MCF 10A (cell line): ENCODE data around the gene KCNT2. TPM values are rescaled to one million over a fixed set of nuclear protein-coding genes. Genes with fewer than 3 reads are reported as not detected.

Source experiments
- BruUV-seq: library from RNA; stranded (reverse); fragments of 400-500 nt; replicated peaks from 2 replicates; lab custom pipeline; 2021; lab: Mats Ljungman, UMichigan
- CTCF ChIA-PET: fragments of 300-600 bp; sonication (Branson Sonifier 250); formaldehyde crosslinking; extraction: SDS; loops from one replicate; lab custom pipeline; 2021; ENCODE audit warnings: antibody characterized with exemption, inconsistent platforms; lab: Yijun Ruan, JAX
- POLR2A ChIA-PET: fragments of 300-600, 350-650 bp; sonication (Branson Sonifier 250); formaldehyde crosslinking; extraction: SDS; loops from one replicate; lab custom pipeline; 2020; ENCODE audit warnings: antibody characterized with exemption, inconsistent platforms; lab: Yijun Ruan, JAX
- DNase-seq: peaks from one replicate; pipeline ENCODE4 v3.0.0-alpha.2; 2018; ENCODE audit not compliant: unreplicated experiment
- H3K27ac Mint-ChIP-seq: one replicate; pipeline ENCODE4 v1.8.0; 2022; ENCODE audit warnings: mild to moderate bottlenecking, low read depth, mixed read lengths; ENCODE audit not compliant: unreplicated experiment
- H3K27me3 Mint-ChIP-seq: one replicate; pipeline ENCODE4 v1.8.0; 2022; ENCODE audit warnings: mixed read lengths; ENCODE audit not compliant: insufficient read depth, unreplicated experiment
- H3K36me3 Mint-ChIP-seq: one replicate; pipeline ENCODE4 v1.8.0; 2022; ENCODE audit warnings: mild to moderate bottlenecking, moderate library complexity, mixed read lengths; ENCODE audit not compliant: insufficient read depth, unreplicated experiment
- H3K4me1 Mint-ChIP-seq: one replicate; pipeline ENCODE4 v1.8.0; 2022; ENCODE audit warnings: mixed read lengths; ENCODE audit not compliant: insufficient read depth, unreplicated experiment
- H3K4me3 Mint-ChIP-seq: one replicate; pipeline ENCODE4 v1.8.0; 2022; ENCODE audit warnings: mild to moderate bottlenecking, moderate library complexity, mixed read lengths; ENCODE audit not compliant: unreplicated experiment
- H3K9me3 Mint-ChIP-seq: one replicate; pipeline ENCODE4 v1.8.0; 2022; ENCODE audit warnings: mixed read lengths; ENCODE audit not compliant: unreplicated experiment
- intact Hi-C: fragments of 100-400 bp; cut with micrococcal nuclease; formaldehyde crosslinking; loops from 2 replicates; pipeline ENCODE4 v1.14.1; 2022
- total RNA-seq: library from RNA; stranded (reverse); gene quantifications from 2 replicates; pipeline ENCODE4 v1.2.3, GENCODE V29; 2022
- TF ChIP-seq, protein P1 (sequence below): fragments of 200-600 bp; IDR thresholded peaks from one replicate; pipeline ENCODE4 v1.8.0; 2022; ENCODE audit warnings: antibody characterized with exemption, mild to moderate bottlenecking; ENCODE audit not compliant: unreplicated experiment

KCNT2 gene
- total RNA-seq, 1 experiment from 2014 or later, result 1.5 TPM

DNA sequence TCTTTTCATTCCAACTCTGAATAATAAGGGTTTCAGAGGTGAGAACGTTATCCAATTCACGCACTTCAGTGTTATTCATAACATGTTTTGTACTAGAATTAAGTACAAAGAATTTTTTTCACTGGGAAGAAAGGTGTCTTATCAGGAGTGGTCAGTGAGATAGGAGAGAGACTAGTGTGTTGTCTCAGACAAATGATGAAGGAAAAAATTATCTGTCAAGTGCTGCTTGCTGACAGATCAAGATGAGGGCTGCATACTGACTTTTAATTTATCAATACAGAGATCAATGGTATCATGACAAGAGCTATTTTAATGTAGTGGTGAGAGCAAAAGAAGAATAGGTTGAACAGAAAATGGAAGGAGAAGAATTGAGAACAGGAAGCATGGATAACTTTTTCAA, 402.4 kb downstream of the KCNT2 start:
- H3K9me3 Mint-ChIP-seq, result peaks cover 12% of the 10 kb centered on the region
- BruUV-seq, result no TSS peak
- ChIA-PET CTCF (no interaction called here), POLR2A (no interaction called here)
- H3K27ac Mint-ChIP-seq, result no peak overlapping the region
- TF ChIP-seq, protein P1, sequence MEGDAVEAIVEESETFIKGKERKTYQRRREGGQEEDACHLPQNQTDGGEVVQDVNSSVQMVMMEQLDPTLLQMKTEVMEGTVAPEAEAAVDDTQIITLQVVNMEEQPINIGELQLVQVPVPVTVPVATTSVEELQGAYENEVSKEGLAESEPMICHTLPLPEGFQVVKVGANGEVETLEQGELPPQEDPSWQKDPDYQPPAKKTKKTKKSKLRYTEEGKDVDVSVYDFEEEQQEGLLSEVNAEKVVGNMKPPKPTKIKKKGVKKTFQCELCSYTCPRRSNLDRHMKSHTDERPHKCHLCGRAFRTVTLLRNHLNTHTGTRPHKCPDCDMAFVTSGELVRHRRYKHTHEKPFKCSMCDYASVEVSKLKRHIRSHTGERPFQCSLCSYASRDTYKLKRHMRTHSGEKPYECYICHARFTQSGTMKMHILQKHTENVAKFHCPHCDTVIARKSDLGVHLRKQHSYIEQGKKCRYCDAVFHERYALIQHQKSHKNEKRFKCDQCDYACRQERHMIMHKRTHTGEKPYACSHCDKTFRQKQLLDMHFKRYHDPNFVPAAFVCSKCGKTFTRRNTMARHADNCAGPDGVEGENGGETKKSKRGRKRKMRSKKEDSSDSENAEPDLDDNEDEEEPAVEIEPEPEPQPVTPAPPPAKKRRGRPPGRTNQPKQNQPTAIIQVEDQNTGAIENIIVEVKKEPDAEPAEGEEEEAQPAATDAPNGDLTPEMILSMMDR, result no peak
- H3K4me3 Mint-ChIP-seq, result no peak overlapping the region
- H3K36me3 Mint-ChIP-seq, result peaks cover 5% of the 10 kb centered on the region
- no peaks in the 10 kb centered on the region for H3K4me1 Mint-ChIP-seq
- no peaks in the 10 kb centered on the region for H3K27me3 Mint-ChIP-seq
- intact Hi-C loops, result no loop called here
- DNase-seq, result no peak

DNA sequence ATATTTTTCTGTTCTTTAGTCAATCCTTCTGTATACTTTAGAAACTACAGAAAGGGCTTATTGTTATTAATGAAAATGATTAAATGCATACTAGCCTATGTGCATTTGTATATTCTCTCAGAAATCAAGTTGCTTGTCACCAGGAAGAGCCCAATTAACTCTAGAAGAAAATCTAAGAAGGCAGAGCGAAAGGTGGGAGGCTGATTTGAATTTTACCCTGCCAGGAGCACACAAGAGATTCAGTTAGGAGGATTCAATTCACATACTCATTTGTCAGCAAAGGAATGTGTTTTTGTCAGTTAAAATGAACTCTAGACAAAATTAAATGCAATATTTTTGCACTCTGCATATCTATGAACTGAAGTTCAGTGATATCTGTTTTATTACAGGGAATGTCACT, 411.8 kb downstream of the KCNT2 start:
- Mint-ChIP-seq H3K36me3 (no peaks in the 10 kb centered on the region), H3K9me3 (no peaks in the 10 kb centered on the region), H3K27ac (no peak overlapping the region), H3K27me3 (no peaks in the 10 kb centered on the region), H3K4me1 (peaks cover 11% of the 10 kb centered on the region), H3K4me3 (no peak overlapping the region)
- TF ChIP-seq, protein P1, result no peak
- intact Hi-C loops, result no loop called here
- DNase-seq, result no peak
- ChIA-PET POLR2A (no interaction called here), CTCF (interaction anchor here (0.8 kb wide), 1 partner anchor 17 kb away, joined by 10 read pairs; no protein-coding TSS in a partner anchor)
- BruUV-seq, result no TSS peak

DNA sequence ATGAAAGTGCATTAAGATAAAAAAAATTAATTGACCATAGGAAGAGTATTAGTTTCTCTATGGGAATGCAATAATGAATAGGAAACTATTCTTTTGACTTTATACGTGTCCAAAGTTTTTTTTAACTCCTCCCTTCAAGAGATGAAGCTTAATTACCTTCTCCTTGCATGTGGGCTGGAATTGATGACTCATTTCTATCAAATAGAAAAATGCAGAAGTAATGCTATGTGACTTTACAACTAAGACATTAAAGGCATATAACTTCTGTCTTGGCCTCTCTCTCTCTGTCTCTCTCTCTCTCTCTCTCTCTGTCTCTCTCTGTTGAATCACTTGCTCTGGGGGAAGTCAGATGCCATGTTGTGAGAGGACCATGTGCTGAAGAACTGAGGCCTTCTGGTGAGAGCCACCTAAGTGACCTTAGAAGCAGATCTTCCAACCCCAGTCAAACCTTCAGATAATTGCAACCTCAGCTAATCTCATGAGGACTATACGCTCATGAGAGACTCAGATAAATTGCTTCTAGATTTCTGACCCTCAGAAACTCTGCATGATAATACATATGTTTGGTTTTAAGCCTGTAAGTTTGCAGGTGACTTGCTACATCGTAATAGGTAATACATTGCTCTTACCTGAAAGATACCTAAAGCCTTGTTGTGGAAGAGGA, 414.2 kb downstream of the KCNT2 start:
- Mint-ChIP-seq H3K4me3 (no peak overlapping the region), H3K4me1 (peaks cover 11% of the 10 kb centered on the region), H3K27me3 (no peaks in the 10 kb centered on the region), H3K36me3 (no peaks in the 10 kb centered on the region), H3K9me3 (peaks cover 9% of the 10 kb centered on the region), H3K27ac (no peak overlapping the region)
- no TSS peak for BruUV-seq
- ChIA-PET POLR2A (interaction anchor here (1.1 kb wide), 1 partner anchor 13 kb away, joined by 3 read pairs; no protein-coding TSS in a partner anchor), CTCF (interaction anchor here (0.7 kb wide), 1 partner anchor 11 kb away, joined by 3 read pairs; no protein-coding TSS in a partner anchor)
- no peak for DNase-seq
- intact Hi-C loops, result no loop called here
- TF ChIP-seq, protein P1, result no peak

DNA sequence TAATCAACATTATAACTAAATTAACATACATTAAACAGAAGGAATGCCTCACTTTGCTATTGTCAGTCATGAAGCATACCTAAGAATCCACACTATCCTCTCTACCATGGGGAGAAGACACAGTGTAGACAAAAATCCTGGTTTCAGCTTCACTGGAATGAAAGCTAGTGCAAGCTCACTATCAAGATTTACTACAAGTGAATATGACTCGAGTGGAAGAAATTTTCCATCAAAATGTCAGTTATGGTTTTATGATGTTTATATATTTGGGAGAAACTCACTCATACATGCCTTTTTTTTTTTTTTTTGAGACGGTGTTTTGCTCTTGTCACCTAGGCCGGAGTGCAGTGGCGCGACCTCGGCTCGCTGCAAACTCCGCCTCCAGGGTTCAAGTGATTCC, 424.3 kb downstream of the KCNT2 start:
- intact Hi-C loops, result no loop called here

More for the DNA sequence above, 424.3 kb downstream of the KCNT2 start:
- no peak for DNase-seq
- no peak overlapping the region for H3K4me3 Mint-ChIP-seq
- BruUV-seq, result no TSS peak
- CTCF ChIA-PET, result interaction anchor here (1.4 kb wide), 1 partner anchor 11 kb away, joined by 3 read pairs; no protein-coding TSS in a partner anchor
- no peaks in the 10 kb centered on the region for H3K9me3 Mint-ChIP-seq
- no peaks in the 10 kb centered on the region for H3K27me3 Mint-ChIP-seq
- peaks cover 4% of the 10 kb centered on the region for H3K36me3 Mint-ChIP-seq
- POLR2A ChIA-PET, result interaction anchor here (0.6 kb wide), 1 partner anchor 242 kb away, joined by 3 read pairs; no protein-coding TSS in a partner anchor
- H3K4me1 Mint-ChIP-seq, result peaks cover 21% of the 10 kb centered on the region
- no peak overlapping the region for H3K27ac Mint-ChIP-seq
- TF ChIP-seq, protein P1, result no peak
